ENCODE results near the gene TRIM7.

TRIM7 gene

GRCh38 chr5:181235689-181236366 lies 30.8 kb upstream of the TRIM7 start:
- H3K27ac ChIP-seq, result no peak overlapping the region; the same call in 1 of the 2 replicates
- TF ChIP-seq CTCF (conservative IDR thresholded peaks at IDR 0.05) (no peak), ZFX (IDR thresholded peaks at IDR 0.05) (no peak)

GRCh38 chr5:181235323-181235688 lies 30.3 kb upstream of the TRIM7 start:
- H3K27ac ChIP-seq, result no peak overlapping the region; the same call in 1 of the 2 replicates
- no peak for TF ChIP-seq CTCF (conservative IDR thresholded peaks at IDR 0.05)
- no peak for TF ChIP-seq ZFX (IDR thresholded peaks at IDR 0.05)

GRCh38 chr5:181234455-181235306 lies 29.7 kb upstream of the TRIM7 start:
- TF ChIP-seq ZFX (IDR thresholded peaks at IDR 0.05) (no peak), CTCF (conservative IDR thresholded peaks at IDR 0.05) (no peak)
- no peak overlapping the region; the same call in 1 of the 2 replicates for H3K27ac ChIP-seq

GRCh38 chr5:181233801-181234454 lies 28.9 kb upstream of the TRIM7 start:
- TF ChIP-seq CTCF (conservative IDR thresholded peaks at IDR 0.05) (no peak), ZFX (IDR thresholded peaks at IDR 0.05) (no peak)
- H3K27ac ChIP-seq, result no peak overlapping the region

- no peak overlapping the region for H3K27ac ChIP-seq
- TF ChIP-seq CTCF (conservative IDR thresholded peaks at IDR 0.05) (no peak), ZFX (IDR thresholded peaks at IDR 0.05) (no peak)
Observed at GRCh38 chr5:181233088-181233800, 28.2 kb upstream of the TRIM7 start.

- TF ChIP-seq ZFX (IDR thresholded peaks at IDR 0.05), result no peak
- TF ChIP-seq CTCF (conservative IDR thresholded peaks at IDR 0.05), result no peak
- no peak overlapping the region for H3K27ac ChIP-seq
Observed at GRCh38 chr5:181232593-181232992, 27.6 kb upstream of the TRIM7 start.

Data from C4-2B (cell line).